Measurements from ENCODE around the gene SRRT. TPM values are rescaled to one million over a fixed set of nuclear protein-coding genes. Genes with fewer than 3 reads are reported as not detected.

Gene SRRT
- total and polyA plus RNA-seq, 2 of the 4 experiments (the other 2 are of a cell fraction): 41.4 to 93.5 TPM

GRCh38 chr7:100914208-100914878 lies 39.4 kb downstream of the SRRT start:
- TF ChIP-seq CEBPB (IDR thresholded peaks at IDR 0.05; ENCODE audit: low read depth, low read length) (no peak), USF2 (IDR thresholded peaks at IDR 0.05; ENCODE audit: low read depth, low read length) (no peak), BHLHE40 (IDR thresholded peaks at IDR 0.05; ENCODE audit: low read depth, low read length) (no peak)
- in situ Hi-C loops (cut with MboI; ENCODE audit: low sequenced_read_pairs): no loop called here
- H2BK5ac ChIP-seq (ENCODE audit: low read depth, low read length, poor library complexity, severe bottlenecking): no peak overlapping the region
- no peak overlapping the region for H3K4me3 ChIP-seq (ENCODE audit: insufficient read depth, low read depth, low read length)
- no peak overlapping the region for H2BK15ac ChIP-seq (ENCODE audit: low read depth, low read length)
- no peak overlapping the region for H2BK20ac ChIP-seq (ENCODE audit: low read depth, low read length)
- H3K9me3 ChIP-seq (ENCODE audit: control insufficient read depth, insufficient read depth, low read length): no peaks in the 10 kb centered on the region
- BruUV-seq (replicated peaks): no TSS peak
- ChIA-PET POLR2A (ENCODE audit: unreplicated experiment) (no interaction called here), CTCF (no interaction called here)
- H3K79me1 ChIP-seq (ENCODE audit: low read depth in 1 of 2, low read length in 2 of 2): no peaks in the 10 kb centered on the region
- H3K4me2 ChIP-seq (ENCODE audit: low read depth, low read length): no peak overlapping the region
- no peak for DNase-seq
- no peak overlapping the region for H3K14ac ChIP-seq (replicated peaks; ENCODE audit: low read depth, low read length)
- H2AK5ac ChIP-seq (ENCODE audit: low read depth, low read length): no peak overlapping the region
- no peak overlapping the region for H4K5ac ChIP-seq (ENCODE audit: low read depth, low read length)
- H3K56ac ChIP-seq (ENCODE audit: extremely low read depth, insufficient read depth, low read length): no peak overlapping the region
- no peak overlapping the region for H3K23ac ChIP-seq (ENCODE audit: low read depth, low read length)
- H3K9me1 ChIP-seq (ENCODE audit: insufficient read depth, low read length): no peaks in the 10 kb centered on the region
- H3K4ac ChIP-seq (ENCODE audit: low read depth, low read length): no peak overlapping the region
- no peak overlapping the region for H2BK120ac ChIP-seq (ENCODE audit: low read depth, low read length)
- dilution Hi-C loops (cut with HindIII; ENCODE audit: low sequenced_read_pairs, unreplicated experiment): no loop called here
- ATAC-seq (ENCODE audit: low read depth): no peak
- H3K18ac ChIP-seq (ENCODE audit: low read depth, low read length): no peak overlapping the region
- no peak overlapping the region for H4K91ac ChIP-seq (ENCODE audit: insufficient read depth, low read depth, low read length)
- H3K27ac ChIP-seq (ENCODE audit: insufficient read depth, low read length): no peak overlapping the region
- no peaks in the 10 kb centered on the region for H3K4me1 ChIP-seq (ENCODE audit: control insufficient read depth, insufficient read depth, low read length)
- no peaks in the 10 kb centered on the region for H3K36me3 ChIP-seq (ENCODE audit: control insufficient read depth, insufficient read depth, low read length)
- H3K27me3 ChIP-seq (ENCODE audit: control insufficient read depth, insufficient read depth, low read length): peaks cover 3% of the 10 kb centered on the region; the same call in 1 of the 2 replicates
- 58% methylated on average over 2 of the region's 15 CpGs; no CpG with 5 or more reads in 1 of the 2 experiments for WGBS, 2 experiments (ENCODE audit: extremely low coverage in 2 of 2, insufficient read length in 1 of 2)
- no peak overlapping the region for H2AFZ ChIP-seq (replicated peaks; ENCODE audit: low read length, poor library complexity)
- H4K20me1 ChIP-seq (ENCODE audit: insufficient read depth, low read length): no peaks in the 10 kb centered on the region
- H2AK9ac ChIP-seq (replicated peaks; ENCODE audit: low read depth, low read length, poor library complexity): no peak overlapping the region
- H3K9ac ChIP-seq (ENCODE audit: low read depth, low read length): no peak overlapping the region
- intact Hi-C loops (cut with micrococcal nuclease): no loop called here
- H4K8ac ChIP-seq (ENCODE audit: low read depth in 2 of 2, low read length in 2 of 2): no peak overlapping the region
